Omental fat pad (tissue), 4 donors: ENCODE results near the gene DLGAP1. TPM values are rescaled to one million over a fixed set of nuclear protein-coding genes. Genes with fewer than 3 reads are reported as not detected.
"Not testable (repeated sequence)": the region's sequence is repeated elsewhere in the genome, so short reads cannot be mapped to it uniquely, and the experiment has no call there.

Source experiments
- ATAC-seq: fragments of 150-250 bp; one replicate; pipeline ENCODE4 v1.9.1; 2016; ENCODE audit warnings: mild to moderate bottlenecking, moderate library complexity; ENCODE audit not compliant: low FRiP score
- DNase-seq: peaks from one replicate; pipeline ENCODE4 v3.0.0-alpha.2; 2019; ENCODE audit warnings: low spot score
- CTCF ChIP-seq, 3 donors: fragments of 450-650 bp; IDR thresholded peaks; one replicate each; pipeline ENCODE4 v1.5.1; 2016 to 2017; ENCODE audit warnings: antibody characterized with exemption in 3 of 3, mild to moderate bottlenecking in 3 of 3, moderate library complexity in 2 of 3
- total RNA-seq, 4 donors: library from RNA; depleted of rRNA; stranded (reverse); fragments of >200 nt; gene quantifications; one replicate each; pipeline ENCODE4 v1.1.0, GENCODE V29; 2016

The DLGAP1 gene
- total RNA-seq, 4 donors from 2014 or later: 1.5 to 8.0 (median 5.4) TPM

GRCh38 chr18:4299395-4299794 lies 155.7 kb downstream of the DLGAP1 start:
- no peak for ATAC-seq
- TF ChIP-seq CTCF (IDR thresholded peaks at IDR 0.05): no peak
- DNase-seq: no peak

- ATAC-seq (no peak), DNase-seq (no peak)
- no peak for TF ChIP-seq CTCF (IDR thresholded peaks at IDR 0.05)
Measured at GRCh38 chr18:4293337-4293736, 161.8 kb downstream of the DLGAP1 start.

GRCh38 chr18:4292696-4293095 lies 162.4 kb downstream of the DLGAP1 start:
- TF ChIP-seq CTCF (IDR thresholded peaks at IDR 0.05): no peak
- no peak for ATAC-seq
- DNase-seq: no peak

- ATAC-seq, DNase-seq: not testable (repeated sequence)
Measured at GRCh38 chr18:4287340-4287739, 167.8 kb downstream of the DLGAP1 start.

- TF ChIP-seq CTCF (IDR thresholded peaks at IDR 0.05): no peak
- ATAC-seq (no peak), DNase-seq (no peak)
Measured at GRCh38 chr18:4286256-4286655, 168.9 kb downstream of the DLGAP1 start.

GRCh38 chr18:4285525-4285924 lies 169.6 kb downstream of the DLGAP1 start:
- ATAC-seq (no peak), DNase-seq (no peak)
- TF ChIP-seq CTCF (IDR thresholded peaks at IDR 0.05): no peak

- no peak for DNase-seq
Measured at GRCh38 chr18:4284528-4284927, 170.6 kb downstream of the DLGAP1 start.

More at GRCh38 chr18:4284528-4284927, 170.6 kb downstream of the DLGAP1 start:
- no peak for TF ChIP-seq CTCF (IDR thresholded peaks at IDR 0.05)
- ATAC-seq: no peak
